Epithelial cell of esophagus (primary cell): ENCODE results near the gene STRN.

Experiments used
- DNase-seq: peaks from one replicate; pipeline ENCODE4 v3.0.0; 2010; ENCODE audit warnings: low read depth
- H3K4me3 ChIP-seq: 2 replicates; pipeline ENCODE4 v1.5.1; 2011; ENCODE audit warnings: mild to moderate bottlenecking, low read length, control low read depth
- CTCF ChIP-seq: IDR thresholded peaks from 2 replicates; pipeline ENCODE4 v1.5.1; 2011; ENCODE audit warnings: low read depth, mild to moderate bottlenecking, low read length, control low read depth, inconsistent platforms; ENCODE audit not compliant: insufficient read depth; ENCODE audit errors: missing control alignments

STRN gene

DNA sequence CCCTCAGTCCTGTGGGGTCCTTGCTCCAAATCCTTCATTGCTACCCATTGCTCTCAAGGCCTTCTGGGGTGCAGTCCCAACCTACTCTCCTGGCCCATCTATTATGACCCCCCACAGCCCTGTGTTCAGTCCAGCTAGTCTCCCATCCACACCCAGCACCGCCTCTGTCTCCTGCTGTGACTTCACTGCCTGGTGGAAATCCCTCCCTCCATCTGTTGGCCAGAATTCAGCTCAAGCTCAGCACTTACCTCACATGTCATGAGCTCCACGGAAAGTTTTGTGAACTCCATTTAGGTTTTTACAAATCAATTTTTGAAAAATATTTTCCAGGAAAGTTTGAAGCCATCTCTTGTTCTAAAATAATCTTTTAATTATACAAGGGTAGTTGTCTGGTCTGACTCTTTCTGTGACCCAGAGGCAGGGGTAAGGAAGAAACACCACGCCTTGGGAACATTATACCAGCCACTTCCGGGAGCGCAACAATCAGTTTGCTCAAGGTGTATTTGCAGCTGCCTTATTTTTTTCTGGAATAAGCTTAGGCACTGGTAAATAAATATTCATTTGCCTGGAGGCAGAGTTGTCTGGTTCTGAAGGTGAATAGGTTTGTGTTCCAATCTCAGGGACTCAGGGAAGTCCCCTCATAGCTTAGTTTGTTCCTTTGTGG lies 159.0 kb downstream of the STRN start:
- no peak for TF ChIP-seq CTCF
- DNase-seq = no peak
- H3K4me3 ChIP-seq = no peak overlapping the region

DNA sequence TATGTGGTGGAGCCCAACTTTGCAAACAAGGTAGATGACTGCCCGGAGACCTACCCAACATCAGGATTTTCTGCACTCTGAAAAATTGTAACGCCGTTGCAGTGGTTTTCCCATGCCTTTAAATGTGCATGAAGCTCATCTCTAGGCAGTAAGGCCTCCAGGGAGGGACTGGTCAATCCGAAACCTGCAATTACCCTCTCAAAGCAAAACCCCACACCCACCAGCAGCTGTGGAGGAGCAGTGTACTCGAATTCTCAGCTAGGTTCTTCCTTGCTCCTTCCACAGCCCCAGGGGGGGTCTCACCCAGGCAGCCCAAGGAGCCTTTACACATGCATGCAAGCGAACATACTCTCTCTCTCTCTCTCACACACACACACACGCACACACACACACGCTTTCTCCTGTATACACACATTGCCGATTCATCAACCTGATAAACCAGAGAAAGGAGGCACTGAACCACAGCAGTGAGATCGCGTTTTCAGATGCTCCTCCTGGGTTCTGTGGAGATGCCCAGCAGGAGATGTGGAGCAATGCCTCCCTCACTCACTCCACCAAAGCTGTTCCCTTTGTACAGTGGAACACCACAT lies 160.6 kb downstream of the STRN start:
- no peak overlapping the region for H3K4me3 ChIP-seq
- no peak for DNase-seq
- TF ChIP-seq CTCF = no peak

DNA sequence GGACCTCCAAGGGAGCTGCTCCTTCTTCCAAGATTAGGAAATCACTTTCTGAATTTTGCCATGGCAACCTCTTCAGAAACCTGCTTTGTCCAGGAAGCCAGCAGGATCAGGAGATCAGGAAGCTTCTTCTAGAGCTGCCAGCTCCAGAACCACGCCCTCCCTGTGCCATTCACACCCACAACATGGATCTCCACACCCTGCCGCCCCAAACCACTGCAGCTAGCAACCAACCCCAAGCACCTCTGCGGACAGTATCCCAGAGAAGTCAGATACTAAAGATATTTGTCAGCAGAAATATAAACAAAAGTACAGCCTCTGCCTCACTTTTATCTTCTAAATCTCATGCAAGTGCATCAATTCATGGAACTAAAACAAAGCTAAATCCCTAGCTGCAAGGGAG lies 163.4 kb downstream of the STRN start:
- DNase-seq = no peak

DNA sequence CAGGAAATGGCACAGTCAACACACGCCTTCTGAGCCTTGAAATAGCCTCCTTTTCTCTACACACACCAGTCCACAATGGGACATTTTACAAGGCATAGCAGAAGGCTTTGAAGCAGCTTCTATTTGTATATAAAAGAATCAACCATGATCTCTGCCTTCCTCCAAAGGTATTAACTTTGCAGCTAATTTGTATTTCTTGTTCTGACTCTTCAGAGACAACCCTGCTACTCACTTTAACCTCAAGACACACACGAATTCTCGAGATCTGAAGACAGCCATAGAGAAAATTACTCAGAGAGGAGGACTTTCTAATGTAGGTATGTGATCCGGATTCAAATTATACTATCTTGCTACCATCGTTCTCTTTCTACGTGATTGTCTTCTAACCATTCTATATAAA lies 165.2 kb downstream of the STRN start:
- no peak for DNase-seq
- H3K4me3 ChIP-seq = no peak overlapping the region
- no peak for TF ChIP-seq CTCF

More for the DNA sequence above, 163.4 kb downstream of the STRN start:
- TF ChIP-seq CTCF = no peak
- no peak overlapping the region for H3K4me3 ChIP-seq

DNA sequence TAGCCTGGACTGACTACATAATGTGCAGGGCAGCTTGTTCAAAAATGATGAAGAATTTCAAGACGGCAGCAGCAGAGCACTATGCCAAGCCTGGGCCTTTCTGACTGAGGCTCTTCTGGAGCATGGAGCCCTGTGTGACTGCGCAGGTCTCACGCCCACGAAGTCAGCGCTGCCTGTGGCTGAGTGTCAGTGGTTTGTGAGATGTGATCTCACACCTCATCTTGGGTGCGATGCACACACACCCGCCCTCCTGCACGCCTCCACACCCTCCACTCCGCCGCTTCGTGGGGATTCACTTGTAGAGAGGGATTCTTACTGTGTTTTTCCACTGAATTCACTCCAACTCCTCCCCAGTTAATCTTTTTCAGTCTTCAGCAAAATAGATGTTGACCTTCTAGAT lies 166.0 kb downstream of the STRN start:
- no peak for DNase-seq
- no peak for TF ChIP-seq CTCF

DNA sequence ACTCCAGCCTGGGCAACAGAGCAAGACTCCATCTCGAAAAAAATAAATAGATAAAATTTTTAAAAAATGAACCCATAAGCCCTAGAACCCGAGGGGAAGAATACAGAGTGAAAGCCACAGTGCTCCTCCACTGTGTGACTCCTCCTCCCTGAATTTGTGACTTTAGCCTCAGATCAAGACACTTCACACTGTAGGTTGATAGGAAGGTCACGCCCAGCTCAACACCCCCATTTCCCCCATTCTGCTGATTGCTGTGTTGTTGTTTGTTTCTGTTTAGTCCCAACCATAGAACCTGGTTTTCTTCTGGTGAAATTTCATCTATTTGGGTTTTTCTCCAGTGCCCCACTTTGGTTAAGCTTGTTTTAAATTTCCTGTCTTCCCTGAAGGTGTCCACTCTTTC lies 167.6 kb downstream of the STRN start:
- no peak overlapping the region for H3K4me3 ChIP-seq
- no peak for DNase-seq
- TF ChIP-seq CTCF = no peak

More for the DNA sequence above, 166.0 kb downstream of the STRN start:
- no peak overlapping the region for H3K4me3 ChIP-seq
